Activated gamma-delta T cell treated with Interleukin-2 at 50 U/mL for 16 hours (primary cell): Measurements from ENCODE around the gene DCDC2.
"Not testable (repeated sequence)": the region's sequence is repeated elsewhere in the genome, so short reads cannot be mapped to it uniquely, and the experiment has no call there.

Source experiments
- DNase-seq: peaks from one replicate; pipeline ENCODE4 v3.0.0-alpha.2; 2020

The DCDC2 gene

GRCh38 chr6:24357336-24358218 is at the start of gene DCDC2:
Gene DCDC2 (minus strand): TSS chr6:24358059. CDS start chr6:24357750, 309 bp downstream.
- DNase-seq: peak; percentile 27

GRCh38 chr6:24405262-24405661 is 47.4 kb upstream of the DCDC2 start:
- no peak for DNase-seq

- no peak for DNase-seq
Measured at GRCh38 chr6:24403501-24403824, 45.6 kb upstream of the DCDC2 start.

GRCh38 chr6:24402697-24403500 is 45.0 kb upstream of the DCDC2 start, which contains the start of gene MRS2:
Gene MRS2 (plus strand): TSS chr6:24402936. CDS start chr6:24403047, 111 bp downstream.
- peak; percentile 71 for DNase-seq

- no peak for DNase-seq
Measured at GRCh38 chr6:24401458-24401857, 43.6 kb upstream of the DCDC2 start.

GRCh38 chr6:24400045-24401039 is 42.5 kb upstream of the DCDC2 start:
- DNase-seq: not testable (repeated sequence)

- DNase-seq: no peak
Measured at GRCh38 chr6:24397631-24398030, 39.8 kb upstream of the DCDC2 start.

GRCh38 chr6:24396824-24397223 is 39.0 kb upstream of the DCDC2 start:
- DNase-seq: no peak

GRCh38 chr6:24394780-24395437 is 37.0 kb upstream of the DCDC2 start:
- no peak for DNase-seq

GRCh38 chr6:24394061-24394779 is 36.4 kb upstream of the DCDC2 start:
- no peak for DNase-seq

GRCh38 chr6:24391756-24392405 is 34.0 kb upstream of the DCDC2 start:
- no peak for DNase-seq

GRCh38 chr6:24391208-24391607 is 33.3 kb upstream of the DCDC2 start:
- DNase-seq: no peak

- no peak for DNase-seq
Measured at GRCh38 chr6:24387818-24388217, 30.0 kb upstream of the DCDC2 start.

GRCh38 chr6:24385536-24386269 is 27.8 kb upstream of the DCDC2 start:
- DNase-seq: no peak

GRCh38 chr6:24384369-24385130 is 26.7 kb upstream of the DCDC2 start:
- not testable (repeated sequence) for DNase-seq

GRCh38 chr6:24382891-24383494 is 25.1 kb upstream of the DCDC2 start:
- DNase-seq: not testable (repeated sequence)

- DNase-seq: no peak
Measured at GRCh38 chr6:24382220-24382540, 24.3 kb upstream of the DCDC2 start.

GRCh38 chr6:24381476-24382219 is 23.8 kb upstream of the DCDC2 start:
- DNase-seq: no peak
